ENCODE data around the gene MYH7B.

MYH7B gene

DNA sequence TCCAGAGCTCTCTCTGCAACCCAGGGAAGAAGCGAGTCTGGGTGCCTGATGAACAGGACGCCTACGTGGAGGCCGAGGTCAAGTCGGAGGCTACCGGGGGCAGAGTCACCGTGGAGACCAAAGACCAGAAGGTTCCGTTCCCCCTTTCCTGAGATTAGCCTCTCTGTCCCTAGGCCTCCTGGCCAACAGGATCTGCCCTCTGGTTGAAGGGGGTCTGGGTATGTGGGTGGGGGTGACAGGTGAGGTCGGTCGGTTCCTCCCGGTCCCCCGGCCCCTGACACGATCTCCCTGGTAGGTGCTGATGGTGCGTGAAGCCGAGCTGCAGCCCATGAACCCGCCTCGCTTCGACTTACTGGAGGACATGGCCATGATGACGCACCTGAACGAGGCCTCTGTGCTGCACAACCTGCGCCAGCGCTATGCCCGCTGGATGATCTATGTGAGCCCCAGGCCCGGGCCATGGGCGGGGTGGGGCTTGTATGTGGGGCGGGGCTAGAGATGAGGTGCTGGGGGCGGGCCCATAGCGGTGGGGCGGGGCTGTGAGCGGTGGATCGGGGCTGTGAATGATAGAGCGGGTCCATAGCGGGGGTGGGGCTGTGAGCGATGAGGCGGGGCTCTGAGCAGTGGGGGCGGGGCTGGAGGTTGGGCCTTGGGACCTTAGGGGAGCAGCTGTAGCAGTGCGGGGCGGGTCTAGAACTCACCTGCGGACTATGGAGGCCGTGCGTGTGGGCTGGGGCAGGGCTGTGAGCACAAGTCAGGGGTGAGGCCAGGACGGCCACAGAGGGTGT lies 23.9 kb downstream of the MYH7B start:
- H3K36me3 ChIP-seq (ENCODE audit: insufficient read depth, low read length): no peaks in the 10 kb centered on the region
- no peak overlapping the region for H3K4me2 ChIP-seq (ENCODE audit: low read length)
- no peaks in the 10 kb centered on the region for H3K9me3 ChIP-seq (replicated peaks; ENCODE audit: low read length)
- no peak overlapping the region for H3K9ac ChIP-seq (ENCODE audit: low read depth, low read length)
- no peak overlapping the region for H3K4me3 ChIP-seq (ENCODE audit: low read length)
- H3K27me3 ChIP-seq (ENCODE audit: control insufficient read depth, insufficient read depth, low read length): peaks cover 31% of the 10 kb centered on the region
- H3K4me1 ChIP-seq (ENCODE audit: control insufficient read depth, insufficient read depth, low read length): no peaks in the 10 kb centered on the region

GRCh38 chr20:34980543-34981233 lies 25.0 kb downstream of the MYH7B start:
- H3K27me3 ChIP-seq (ENCODE audit: control insufficient read depth, insufficient read depth, low read length): peaks cover 25% of the 10 kb centered on the region
- H3K36me3 ChIP-seq (ENCODE audit: insufficient read depth, low read length): no peaks in the 10 kb centered on the region
- no peak overlapping the region for H3K4me3 ChIP-seq (ENCODE audit: low read length)
- no peak overlapping the region for H3K9ac ChIP-seq (ENCODE audit: low read depth, low read length)
- no peak overlapping the region for H3K4me2 ChIP-seq (ENCODE audit: low read length)
- H3K9me3 ChIP-seq (replicated peaks; ENCODE audit: low read length): no peaks in the 10 kb centered on the region
- peaks cover 8% of the 10 kb centered on the region for H3K4me1 ChIP-seq (ENCODE audit: control insufficient read depth, insufficient read depth, low read length)

GRCh38 chr20:34982270-34983088 lies 26.8 kb downstream of the MYH7B start:
- Histone ChIP-seq H3K4me1 (ENCODE audit: control insufficient read depth, insufficient read depth, low read length) (peaks cover 8% of the 10 kb centered on the region), H3K36me3 (ENCODE audit: insufficient read depth, low read length) (no peaks in the 10 kb centered on the region), H3K4me2 (ENCODE audit: low read length) (no peak overlapping the region), H3K9me3 (replicated peaks; ENCODE audit: low read length) (no peaks in the 10 kb centered on the region), H3K9ac (ENCODE audit: low read depth, low read length) (no peak overlapping the region), H3K4me3 (ENCODE audit: low read length) (no peak overlapping the region), H3K27me3 (ENCODE audit: control insufficient read depth, insufficient read depth, low read length) (peaks cover 25% of the 10 kb centered on the region)

DNA sequence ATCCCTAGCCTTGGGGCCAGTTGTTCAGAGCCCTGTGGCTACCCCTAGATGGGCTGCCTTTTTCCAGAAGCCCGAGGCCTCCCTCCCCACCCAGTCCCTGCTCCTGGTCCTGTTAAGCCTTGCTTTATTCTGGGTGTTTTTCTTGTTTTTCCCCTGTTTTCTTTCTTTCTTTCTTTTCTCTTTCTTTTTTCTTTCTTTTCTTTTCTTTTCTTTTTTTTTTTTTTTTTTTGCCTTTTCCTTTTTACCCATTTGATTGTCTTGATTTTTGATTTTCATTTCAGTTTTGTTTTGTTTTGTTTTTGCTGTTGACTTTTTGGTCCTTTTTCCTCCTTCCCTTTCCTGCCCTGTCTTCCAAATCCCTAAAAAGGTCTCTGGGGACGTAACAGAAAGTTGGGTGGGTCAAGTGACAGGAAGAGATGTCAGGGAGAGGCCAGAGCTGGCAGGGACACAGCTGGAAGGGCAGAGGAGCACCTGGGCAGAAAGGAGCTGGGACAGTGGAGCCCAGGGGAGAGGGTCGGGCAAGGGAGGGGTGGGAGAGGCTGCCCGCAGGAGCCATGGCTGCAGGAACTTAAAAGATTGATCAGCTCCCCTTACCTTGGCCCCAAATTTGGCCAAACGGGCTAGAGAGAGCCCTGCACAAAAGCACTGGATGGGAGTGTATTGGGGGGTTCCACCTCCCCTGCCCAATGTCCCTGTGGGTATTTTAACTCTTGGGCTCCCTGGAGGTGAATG lies 27.6 kb downstream of the MYH7B start:
- H3K4me2 ChIP-seq (ENCODE audit: low read length): no peak overlapping the region
- H3K4me3 ChIP-seq (ENCODE audit: low read length): no peak overlapping the region
- peaks cover 8% of the 10 kb centered on the region for H3K4me1 ChIP-seq (ENCODE audit: control insufficient read depth, insufficient read depth, low read length)
- H3K36me3 ChIP-seq (ENCODE audit: insufficient read depth, low read length): no peaks in the 10 kb centered on the region
- no peak overlapping the region for H3K9ac ChIP-seq (ENCODE audit: low read depth, low read length)
- no peaks in the 10 kb centered on the region for H3K9me3 ChIP-seq (replicated peaks; ENCODE audit: low read length)
- peaks cover 25% of the 10 kb centered on the region for H3K27me3 ChIP-seq (ENCODE audit: control insufficient read depth, insufficient read depth, low read length)

DNA sequence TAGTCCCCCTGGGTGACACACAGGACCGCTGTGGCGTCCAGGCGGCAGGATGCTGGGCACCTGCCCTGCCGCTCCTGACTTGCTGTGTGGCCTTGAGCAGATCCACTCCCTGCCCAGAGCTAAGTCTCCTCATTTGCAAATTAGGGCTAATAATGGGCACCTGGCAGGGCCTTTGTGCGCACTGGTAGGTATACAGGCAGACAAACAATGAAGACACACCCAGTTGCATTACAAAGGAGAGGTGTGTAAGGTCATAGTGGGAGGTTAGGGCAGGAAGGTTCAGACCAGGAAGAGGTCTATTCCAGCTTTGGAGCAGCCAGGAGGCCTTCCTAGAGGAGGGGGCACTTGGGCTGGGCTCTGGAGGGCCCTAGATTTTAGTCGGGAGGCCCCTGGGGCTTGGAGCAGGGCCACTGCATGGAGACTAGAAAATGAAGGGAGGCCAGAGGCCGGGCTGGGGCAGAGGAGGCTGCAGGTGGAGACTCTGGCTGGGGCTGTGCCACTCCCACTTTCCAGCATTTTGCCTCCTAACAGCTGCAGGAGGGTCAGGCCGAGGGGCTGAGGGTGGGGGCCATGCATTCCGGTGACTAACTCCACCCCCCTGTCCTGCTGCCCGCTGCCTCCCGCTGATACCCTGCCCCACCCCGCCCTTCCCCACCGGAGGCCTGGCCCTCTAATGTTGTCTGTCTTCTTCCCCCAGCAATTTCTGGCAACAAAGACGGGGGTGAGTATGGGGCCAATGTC lies 28.5 kb downstream of the MYH7B start:
- Histone ChIP-seq H3K27me3 (ENCODE audit: control insufficient read depth, insufficient read depth, low read length) (peaks cover 25% of the 10 kb centered on the region), H3K9me3 (replicated peaks; ENCODE audit: low read length) (no peaks in the 10 kb centered on the region), H3K36me3 (ENCODE audit: insufficient read depth, low read length) (no peaks in the 10 kb centered on the region), H3K9ac (ENCODE audit: low read depth, low read length) (no peak overlapping the region), H3K4me3 (ENCODE audit: low read length) (no peak overlapping the region), H3K4me1 (ENCODE audit: control insufficient read depth, insufficient read depth, low read length) (peaks cover 8% of the 10 kb centered on the region), H3K4me2 (ENCODE audit: low read length) (no peak overlapping the region)

- Histone ChIP-seq H3K36me3 (ENCODE audit: insufficient read depth, low read length) (no peaks in the 10 kb centered on the region), H3K4me2 (ENCODE audit: low read length) (peak overlapping the region; percentile 46), H3K9ac (ENCODE audit: low read depth, low read length) (no peak overlapping the region), H3K9me3 (replicated peaks; ENCODE audit: low read length) (no peaks in the 10 kb centered on the region), H3K4me1 (ENCODE audit: control insufficient read depth, insufficient read depth, low read length) (peaks cover 8% of the 10 kb centered on the region), H3K27me3 (ENCODE audit: control insufficient read depth, insufficient read depth, low read length) (peaks cover 25% of the 10 kb centered on the region), H3K4me3 (ENCODE audit: low read length) (no peak overlapping the region)
These were observed 29.1 kb downstream of the MYH7B start for GRCh38 chr20:34984756-34985261.

GRCh38 chr20:34985461-34986310 lies 30.0 kb downstream of the MYH7B start:
- Histone ChIP-seq H3K9me3 (replicated peaks; ENCODE audit: low read length) (no peaks in the 10 kb centered on the region), H3K27me3 (ENCODE audit: control insufficient read depth, insufficient read depth, low read length) (peaks cover 25% of the 10 kb centered on the region), H3K4me3 (ENCODE audit: low read length) (no peak overlapping the region), H3K36me3 (ENCODE audit: insufficient read depth, low read length) (no peaks in the 10 kb centered on the region), H3K9ac (ENCODE audit: low read depth, low read length) (no peak overlapping the region), H3K4me2 (ENCODE audit: low read length) (peak overlapping the region; percentile 46), H3K4me1 (ENCODE audit: control insufficient read depth, insufficient read depth, low read length) (peaks cover 8% of the 10 kb centered on the region)

- H3K4me2 ChIP-seq (ENCODE audit: low read length): no peak overlapping the region
- H3K9ac ChIP-seq (ENCODE audit: low read depth, low read length): no peak overlapping the region
- no peak overlapping the region for H3K4me3 ChIP-seq (ENCODE audit: low read length)
- peaks cover 8% of the 10 kb centered on the region for H3K4me1 ChIP-seq (ENCODE audit: control insufficient read depth, insufficient read depth, low read length)
- H3K27me3 ChIP-seq (ENCODE audit: control insufficient read depth, insufficient read depth, low read length): peaks cover 25% of the 10 kb centered on the region
- no peaks in the 10 kb centered on the region for H3K36me3 ChIP-seq (ENCODE audit: insufficient read depth, low read length)
- no peaks in the 10 kb centered on the region for H3K9me3 ChIP-seq (replicated peaks; ENCODE audit: low read length)
These were observed 30.9 kb downstream of the MYH7B start for GRCh38 chr20:34986311-34987287.

All from skeletal muscle satellite cell (primary cell).